Kidney (tissue), 14 donors: ENCODE data around the gene TEDC2. TPM values are rescaled to one million over a fixed set of nuclear protein-coding genes. Genes with fewer than 3 reads are reported as not detected.

Experiments used
- DNase-seq, 5 donors: peaks; one replicate each; pipeline ENCODE4 v3.0.0-alpha.2; 2013 to 2020
- FAIRE-seq: peaks from 2 replicates; lab custom pipeline; 2012; peaks lifted over from hg19 to GRCh38; lab: Jason Lieb, UNC
- H3K27ac ChIP-seq, 2 donors: one replicate each; pipeline ENCODE4 v1.7.0; 2013; ENCODE audit warnings: low read depth in 2 of 2, low read length in 2 of 2, inconsistent platforms in 1 of 2
- H3K27me3 ChIP-seq: one replicate; pipeline ENCODE4 v1.7.1; 2013; ENCODE audit warnings: low read length, inconsistent platforms; ENCODE audit not compliant: control insufficient read depth, insufficient read depth
- H3K36me3 ChIP-seq, 3 donors: one replicate each; pipeline versions ENCODE4 v1.7.0 to v1.7.1; 2013; ENCODE audit warnings: low read length in 3 of 3, control low read depth in 1 of 3, inconsistent platforms in 1 of 3; ENCODE audit not compliant: insufficient read depth in 3 of 3, control insufficient read depth in 2 of 3
- H3K4me1 ChIP-seq, 3 donors: one replicate each; pipeline versions ENCODE4 v1.7.0 to v1.7.1; 2013; ENCODE audit warnings: low read length in 3 of 3, inconsistent platforms in 1 of 3, low read depth in 1 of 3; ENCODE audit not compliant: control insufficient read depth in 2 of 3, insufficient read depth in 2 of 3
- H3K4me3 ChIP-seq, 3 donors: one replicate each; pipeline versions ENCODE4 v1.7.0 to v1.8.1; 2013; ENCODE audit warnings: low read length in 3 of 3, control low read depth in 1 of 3, inconsistent platforms in 1 of 3
- H3K9ac ChIP-seq, 3 donors: one replicate each; pipeline versions ENCODE4 v1.7.0 to v1.7.1; 2013; ENCODE audit warnings: low read length in 3 of 3, control low read depth in 1 of 3, inconsistent platforms in 1 of 3
- H3K9me3 ChIP-seq, 3 donors: one replicate each; pipeline versions ENCODE4 v1.7.0 to v1.7.1; 2013; ENCODE audit warnings: low read length in 3 of 3, control low read depth in 1 of 3, inconsistent platforms in 1 of 3; ENCODE audit not compliant: control insufficient read depth in 2 of 3, insufficient read depth in 1 of 3
- CTCF ChIP-seq: IDR thresholded peaks from 3 replicates; pipeline ENCODE4 v1.5.1; 2012; ENCODE audit warnings: mild to moderate bottlenecking, moderate library complexity, borderline replicate concordance; ENCODE audit not compliant: insufficient read depth; ENCODE audit errors: extremely low read depth
- intact Hi-C: fragments of 100-400 bp; cut with DNase I; formaldehyde crosslinking; loops from one replicate; pipeline ENCODE4 v1.11.1; 2022
- polyA plus RNA-seq: library from polyadenylated mRNA; stranded (reverse); fragments of 350-450 nt; fragmentation: Illumina TruSeq; extraction: RNeasy Lipid Tissue Mini Kit (QIAGEN cat#74804); gene quantifications from one replicate; pipeline ENCODE4 v1.2.3, GENCODE V29; 2014; ENCODE audit warnings: low read depth, low replicate concordance; ENCODE audit not compliant: insufficient read depth
- total RNA-seq: library from RNA; stranded (reverse); fragmentation: NEBNext Ultra II Directional; extraction: Animal tissue kit (Norgen Biotek cat#: 25700); gene quantifications from one replicate; pipeline ENCODE4 v1.2.1, GENCODE V29; 2021
- donor health status: control.
- donor health status: control.
- donor health status: control.
- donor health status: control.
- donor health status: control.
- donor health status: DM: yes; HTN: yes; CAD: no.
- donor health status: Normal renal cell carcinoma (clear cell type).

Gene TEDC2
- total and polyA plus RNA-seq, 2 donors from 2014 or later, result 1.4 to 1.7 TPM

- no peak for TF ChIP-seq CTCF
- DNase-seq (peak in 1 of 5 donors; percentile 34), FAIRE-seq (no peak)
- H3K9me3 ChIP-seq, result no peaks in the 10 kb centered on the region
- no peaks in the 10 kb centered on the region for H3K27me3 ChIP-seq
- H3K27ac ChIP-seq, result no peak overlapping the region
- intact Hi-C loops, result no loop called here
- H3K4me3 ChIP-seq, result no peak overlapping the region
- H3K4me1 ChIP-seq, result peaks cover 0 to 6% (median 0%) of the 10 kb centered on the region in 3 donors
- no peaks in the 10 kb centered on the region for H3K36me3 ChIP-seq
- no peak overlapping the region for H3K9ac ChIP-seq
These were observed 5.9 kb downstream of the TEDC2 start for GRCh38 chr16:2465653-2466415.

GRCh38 chr16:2466667-2467527 lies 7.0 kb downstream of the TEDC2 start:
- DNase-seq (peak in 1 of 5 donors; percentile 80), FAIRE-seq (no peak)
- Histone ChIP-seq H3K27ac (no peak overlapping the region), H3K36me3 (no peaks in the 10 kb centered on the region), H3K27me3 (no peaks in the 10 kb centered on the region), H3K9ac (no peak overlapping the region), H3K4me1 (peaks cover 0 to 14% (median 0%) of the 10 kb centered on the region in 3 donors), H3K9me3 (no peaks in the 10 kb centered on the region), H3K4me3 (no peak overlapping the region)
- no peak for TF ChIP-seq CTCF
- intact Hi-C loops, result no loop called here

GRCh38 chr16:2467528-2468232 lies 7.8 kb downstream of the TEDC2 start:
- H3K36me3 ChIP-seq, result no peaks in the 10 kb centered on the region
- H3K4me1 ChIP-seq, result peaks cover 0 to 17% (median 0%) of the 10 kb centered on the region in 3 donors
- intact Hi-C loops, result no loop called here
- H3K27ac ChIP-seq, result no peak overlapping the region
- H3K9ac ChIP-seq, result no peak overlapping the region
- FAIRE-seq (no peak), DNase-seq (peak; percentile 79 to 93 (median 89))
- no peak for TF ChIP-seq CTCF
- H3K9me3 ChIP-seq, result no peaks in the 10 kb centered on the region
- no peaks in the 10 kb centered on the region for H3K27me3 ChIP-seq
- H3K4me3 ChIP-seq, result peak overlapping the region in 1 of 3 donors; percentile 43
